ENCODE results near the gene TRIM68.

- TF ChIP-seq POLR2AphosphoS5 (IDR thresholded peaks at IDR 0.05; ENCODE audit: low read depth, low read length) (no peak), SIN3A (IDR thresholded peaks at IDR 0.05; ENCODE audit: borderline replicate concordance, insufficient read depth, low read length) (no peak), FOXP2 (optimal IDR thresholded peaks at IDR 0.05; ENCODE audit: borderline replicate concordance, extremely low read depth, extremely low read length, insufficient read depth) (no peak)
Observed at GRCh38 chr11:4654635-4655369, 46.8 kb upstream of the TRIM68 start.
